GM10847 (cell line): ENCODE measurements around the gene THY1.

Experiments
- POLR2A ChIP-seq: IDR thresholded peaks from 2 replicates; pipeline ENCODE4 v1.6.1; 2011; ENCODE audit not compliant: insufficient read length; ENCODE audit errors: extremely low read depth

Gene THY1

DNA sequence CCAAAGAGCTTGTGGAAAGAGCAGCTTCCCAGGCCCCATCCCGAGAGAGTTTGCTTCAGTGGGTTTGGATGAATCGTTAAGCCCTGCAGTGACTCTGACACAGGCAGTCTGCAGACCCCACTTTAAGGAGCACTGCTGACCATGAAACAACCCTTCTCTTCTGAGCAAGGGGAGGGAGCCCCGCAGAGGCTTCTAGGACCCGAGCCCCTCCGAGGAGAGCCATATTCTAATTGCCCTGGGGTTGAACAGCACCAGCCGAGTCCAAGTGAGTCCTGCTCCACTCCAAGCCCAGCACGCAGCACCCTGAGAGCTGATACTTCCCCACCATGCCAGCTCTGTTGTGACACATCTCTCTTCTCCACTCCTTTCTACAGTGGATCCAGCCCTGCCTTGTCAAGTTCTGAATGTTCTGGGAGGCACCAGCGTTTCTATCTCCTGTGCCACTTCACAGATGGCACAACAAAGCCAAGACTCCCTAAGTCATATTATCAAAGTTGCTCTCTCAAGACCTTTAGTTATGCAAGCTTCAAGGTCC is 51.8 kb downstream of the THY1 start:
- no peak for TF ChIP-seq POLR2A

DNA sequence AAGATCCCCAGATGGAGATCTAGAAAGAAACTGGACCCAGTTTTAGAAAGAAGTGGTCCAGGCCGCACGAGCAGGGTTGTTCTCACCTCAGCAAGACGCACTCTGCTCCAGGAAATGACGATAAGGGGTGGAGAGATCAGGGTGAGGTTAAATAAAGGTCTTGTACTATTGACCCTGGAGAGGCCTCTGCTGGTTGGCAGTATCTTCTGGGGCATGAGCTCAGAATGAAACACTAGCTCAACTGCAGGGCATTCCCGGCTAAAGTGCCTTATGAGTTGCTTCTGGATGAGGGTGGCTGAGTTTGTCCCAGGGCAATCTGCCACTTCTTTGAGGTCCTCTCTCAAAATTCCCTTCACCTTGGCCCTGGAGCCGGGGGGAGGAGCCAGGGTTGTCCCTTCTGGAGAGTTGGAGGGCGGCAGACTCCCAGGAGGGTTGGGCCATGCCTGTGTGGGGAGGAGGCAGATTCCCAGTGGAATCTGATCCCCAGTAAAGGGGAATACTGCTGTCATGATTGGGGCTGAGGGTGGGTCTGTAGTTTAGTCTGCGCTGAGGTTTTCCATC is 52.4 kb downstream of the THY1 start:
- TF ChIP-seq POLR2A, result no peak

DNA sequence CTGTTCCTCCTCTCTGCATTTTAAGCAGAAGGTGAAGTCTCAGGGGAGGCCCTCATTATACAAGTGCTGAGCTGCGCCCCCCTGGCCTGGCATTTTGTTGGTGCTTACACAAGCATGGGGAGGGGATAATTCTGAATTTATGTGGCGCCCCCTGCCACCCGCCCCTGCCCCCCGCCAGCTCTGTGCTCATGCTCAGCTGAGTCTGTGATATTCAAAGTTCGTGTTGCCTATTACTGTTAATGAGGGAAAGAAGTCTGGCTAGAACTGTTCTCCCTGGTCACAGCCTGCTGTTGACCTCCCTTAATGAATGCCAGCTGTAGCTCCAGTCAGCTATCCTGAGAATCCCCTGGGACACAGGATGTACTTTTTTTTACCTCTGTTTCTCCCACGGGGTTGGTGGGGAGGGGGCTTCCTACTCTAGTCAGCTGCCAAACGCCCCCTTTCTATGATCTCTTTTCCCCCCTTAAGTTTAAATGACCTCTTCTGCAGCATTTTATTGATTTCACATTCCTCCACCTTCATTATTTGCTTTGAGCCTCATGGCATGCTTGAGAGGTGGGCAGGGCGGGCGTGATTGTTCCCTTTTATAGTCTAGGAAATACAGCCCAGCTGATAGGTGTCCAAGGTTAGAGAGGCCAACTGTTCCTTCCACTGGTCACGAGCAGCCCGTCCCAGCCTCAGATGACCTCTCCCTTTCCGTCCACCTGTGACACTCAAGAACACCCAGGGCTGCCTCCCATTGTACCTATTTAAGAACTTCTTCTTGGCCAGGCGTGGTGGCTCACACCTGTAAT is 53.6 kb downstream of the THY1 start:
- no peak for TF ChIP-seq POLR2A

DNA sequence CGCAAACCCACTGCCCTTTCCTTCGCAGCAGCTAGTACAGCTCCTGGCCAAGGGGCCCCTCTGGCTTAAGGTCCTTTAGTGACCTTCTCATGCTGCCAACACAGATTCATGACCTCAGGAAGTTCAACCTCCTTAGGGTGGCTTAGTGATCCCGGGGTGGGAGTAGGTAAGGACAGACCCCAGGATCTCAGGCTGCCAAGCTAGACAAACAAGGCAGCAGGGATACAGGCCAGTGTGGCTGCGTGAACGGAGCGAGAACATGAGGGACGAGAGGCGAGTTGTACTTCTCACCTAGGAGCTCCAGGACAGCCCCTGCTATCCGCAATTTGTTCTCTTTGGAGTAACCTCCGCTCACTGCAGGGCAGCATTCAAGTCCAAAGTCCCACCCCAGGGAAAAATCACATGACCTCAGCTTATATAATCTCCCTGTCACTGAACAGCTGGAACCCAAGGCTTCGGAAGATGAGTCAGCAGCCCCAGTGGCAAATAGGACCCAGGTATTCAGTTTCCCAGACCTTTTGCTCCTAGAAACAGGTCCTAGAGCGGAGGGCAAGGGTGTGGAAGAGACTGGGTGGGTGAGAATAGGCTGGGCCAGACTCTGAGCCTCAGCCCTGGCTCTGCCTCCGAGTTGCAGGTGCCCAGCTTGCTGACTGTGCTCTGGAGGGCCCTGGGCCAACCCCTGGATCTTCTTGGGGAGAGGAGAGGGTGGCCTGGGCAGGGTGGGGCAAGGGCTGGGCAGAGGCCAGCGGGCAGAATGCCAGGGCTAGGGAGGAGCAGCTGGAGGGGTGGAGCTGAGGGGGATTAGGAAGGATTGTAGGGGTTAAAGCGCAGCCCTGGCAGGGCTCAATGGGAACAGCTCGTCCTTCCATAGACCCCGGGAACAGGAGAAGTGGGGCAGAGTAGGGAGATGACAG is 54.6 kb downstream of the THY1 start:
- no peak for TF ChIP-seq POLR2A

DNA sequence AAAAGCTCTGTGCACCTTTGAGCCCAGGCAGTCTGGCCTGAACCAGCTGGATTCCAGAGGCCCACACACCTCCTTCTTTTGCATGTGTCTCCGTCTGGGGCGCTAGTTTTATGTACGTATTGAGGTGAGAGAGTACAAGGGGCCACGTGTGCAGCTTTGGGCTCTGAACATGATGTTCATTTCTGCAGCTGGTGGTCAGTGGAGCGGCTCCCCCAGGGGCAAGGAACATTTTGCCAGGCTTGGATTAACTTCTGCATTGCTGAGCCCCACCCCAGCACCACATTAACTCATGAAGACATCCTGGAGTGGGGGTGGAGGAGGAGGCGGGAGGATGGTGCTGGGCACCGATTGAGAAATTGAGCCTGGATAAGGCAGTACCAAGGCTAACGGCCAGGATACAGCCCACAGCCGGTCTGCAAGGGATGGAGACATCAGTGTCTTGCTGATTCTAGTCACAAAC is 55.3 kb downstream of the THY1 start:
- no peak for TF ChIP-seq POLR2A
